ENCODE measurements around the gene SART1.

SART1 gene

GRCh38 chr11:65961267-65962140, at the start of gene SART1:
Gene SART1, plus strand, starts transcription at chr11:65961734. Its CDS starts 47 bp downstream, at chr11:65961781.
- peak; percentile 89 to 92 for DNase-seq

GRCh38 chr11:65912845-65913244, 48.7 kb upstream of the SART1 start:
- no peak for DNase-seq

GRCh38 chr11:65915101-65915820, 46.3 kb upstream of the SART1 start:
- no peak for DNase-seq

GRCh38 chr11:65915821-65916251, 45.7 kb upstream of the SART1 start:
- no peak for DNase-seq

GRCh38 chr11:65916391-65916790, 45.1 kb upstream of the SART1 start:
- no peak for DNase-seq

GRCh38 chr11:65917077-65917433, 44.5 kb upstream of the SART1 start:
- DNase-seq: no peak

GRCh38 chr11:65917434-65918210, 43.9 kb upstream of the SART1 start:
- no peak for DNase-seq

- no peak for DNase-seq
Observed at GRCh38 chr11:65918211-65919140, 43.1 kb upstream of the SART1 start, which contains the start of gene C11orf68. Gene C11orf68, minus strand, starts transcription at chr11:65919062. Its CDS starts 31 bp downstream, at chr11:65919031.

GRCh38 chr11:65919141-65919572, 42.4 kb upstream of the SART1 start, which contains the start of gene DRAP1:
Gene DRAP1, plus strand, starts transcription at chr11:65919426. Its CDS starts 76 bp downstream, at chr11:65919502.
- DNase-seq: peak; percentile 99

- DNase-seq: peak in 1 of 2 donors; percentile 44
Observed at GRCh38 chr11:65919573-65920371, 41.8 kb upstream of the SART1 start.

GRCh38 chr11:65920372-65920802, 41.1 kb upstream of the SART1 start:
- DNase-seq: no peak

- no peak for DNase-seq
Observed at GRCh38 chr11:65921033-65921555, 40.4 kb upstream of the SART1 start.

- DNase-seq: no peak
Observed at GRCh38 chr11:65921876-65922275, 39.7 kb upstream of the SART1 start.

GRCh38 chr11:65922565-65922964, 39.0 kb upstream of the SART1 start:
- DNase-seq: no peak

GRCh38 chr11:65925397-65925796, 36.1 kb upstream of the SART1 start:
- no peak for DNase-seq

GRCh38 chr11:65927904-65928397, 33.6 kb upstream of the SART1 start:
- peak; percentile 42 to 59 for DNase-seq

GRCh38 chr11:65928667-65929066, 32.9 kb upstream of the SART1 start:
- DNase-seq: no peak

- no peak for DNase-seq
Observed at GRCh38 chr11:65931773-65932557, 29.6 kb upstream of the SART1 start.

- no peak for DNase-seq
Observed at GRCh38 chr11:65932558-65932919, 29.0 kb upstream of the SART1 start.

- DNase-seq: no peak
Observed at GRCh38 chr11:65934014-65934413, 27.5 kb upstream of the SART1 start.

Measured in stimulated activated CD4-positive, alpha-beta T cell treated with anti-CD3 and anti-CD28 coated beads, Interleukin-2, amount 100 ng/mL, for 48 hours (primary cell).